ENCODE data around the gene SORL1.

The SORL1 gene

DNA sequence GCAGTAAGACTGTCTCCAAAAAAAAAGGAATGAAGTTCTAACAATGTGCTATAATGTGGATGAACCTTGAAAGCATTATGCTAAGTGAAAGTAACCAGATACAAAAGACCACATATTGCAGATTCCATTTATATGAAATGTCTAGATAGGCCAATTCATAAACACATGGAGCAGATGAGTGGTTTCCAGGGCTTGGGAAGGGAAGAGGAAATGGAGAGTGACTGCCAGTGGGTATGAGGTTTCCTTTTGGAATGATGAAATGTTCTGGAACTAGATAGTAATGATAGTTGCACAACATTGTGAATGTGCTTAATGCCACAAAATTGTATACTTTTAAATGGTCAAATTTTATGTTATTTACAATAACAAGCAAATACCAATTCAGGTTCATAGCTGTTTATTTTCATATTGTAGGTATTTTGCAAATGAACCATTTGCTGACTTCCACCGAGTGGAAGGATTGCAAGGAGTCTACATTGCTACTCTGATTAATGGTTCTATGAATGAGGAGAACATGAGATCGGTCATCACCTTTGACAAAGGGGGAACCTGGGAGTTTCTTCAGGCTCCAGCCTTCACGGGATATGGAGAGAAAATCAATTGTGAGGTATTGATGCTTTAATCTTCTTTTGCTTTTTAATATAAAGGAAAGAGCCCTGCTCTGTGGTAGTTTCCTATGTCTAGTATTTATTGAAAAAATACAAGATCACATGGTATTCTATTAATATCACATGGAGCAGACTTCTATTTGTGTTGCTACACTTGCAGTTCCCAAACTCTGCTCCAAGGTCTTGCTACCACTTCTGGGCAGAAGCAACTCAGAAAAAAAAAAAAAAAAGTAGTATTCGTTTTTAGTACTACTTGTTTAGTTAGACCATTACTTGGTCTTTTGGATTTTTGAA, 68.4 kb downstream of the SORL1 start:
- Histone ChIP-seq H3K9ac (ENCODE audit: insufficient read length) (no peak overlapping the region), H3K4me3 (no peak overlapping the region), H3K27ac (no peak overlapping the region), H3K9me3 (ENCODE audit: low read depth, low read length) (peaks cover 4% of the 10 kb centered on the region; the same call in 1 of the 2 replicates), H3K36me3 (ENCODE audit: insufficient read depth, low read length) (no peaks in the 10 kb centered on the region)
- no peak for DNase-seq (ENCODE audit: low read depth, low spot score)
- no peak for TF ChIP-seq FOXP2 (optimal IDR thresholded peaks at IDR 0.05; ENCODE audit: control extremely low read depth, extremely low read length, insufficient read depth)
- no peak for TF ChIP-seq POLR2AphosphoS5 (IDR thresholded peaks at IDR 0.05; ENCODE audit: borderline replicate concordance, low read depth, low read length)
- no peak for TF ChIP-seq EZH2 (IDR thresholded peaks at IDR 0.05)

GRCh38 chr11:121521145-121522042, 69.3 kb downstream of the SORL1 start:
- no peak overlapping the region for H3K4me3 ChIP-seq
- no peak overlapping the region for H3K27ac ChIP-seq
- peaks cover 6% of the 10 kb centered on the region; the same call in 1 of the 2 replicates for H3K9me3 ChIP-seq (ENCODE audit: low read depth, low read length)
- H3K9ac ChIP-seq (ENCODE audit: insufficient read length), result no peak overlapping the region
- H3K36me3 ChIP-seq (ENCODE audit: insufficient read depth, low read length), result no peaks in the 10 kb centered on the region
- TF ChIP-seq POLR2AphosphoS5 (IDR thresholded peaks at IDR 0.05; ENCODE audit: borderline replicate concordance, low read depth, low read length), result no peak
- no peak for TF ChIP-seq FOXP2 (optimal IDR thresholded peaks at IDR 0.05; ENCODE audit: control extremely low read depth, extremely low read length, insufficient read depth)
- no peak for TF ChIP-seq EZH2 (IDR thresholded peaks at IDR 0.05)
- no peak for DNase-seq (ENCODE audit: low read depth, low spot score)

DNA sequence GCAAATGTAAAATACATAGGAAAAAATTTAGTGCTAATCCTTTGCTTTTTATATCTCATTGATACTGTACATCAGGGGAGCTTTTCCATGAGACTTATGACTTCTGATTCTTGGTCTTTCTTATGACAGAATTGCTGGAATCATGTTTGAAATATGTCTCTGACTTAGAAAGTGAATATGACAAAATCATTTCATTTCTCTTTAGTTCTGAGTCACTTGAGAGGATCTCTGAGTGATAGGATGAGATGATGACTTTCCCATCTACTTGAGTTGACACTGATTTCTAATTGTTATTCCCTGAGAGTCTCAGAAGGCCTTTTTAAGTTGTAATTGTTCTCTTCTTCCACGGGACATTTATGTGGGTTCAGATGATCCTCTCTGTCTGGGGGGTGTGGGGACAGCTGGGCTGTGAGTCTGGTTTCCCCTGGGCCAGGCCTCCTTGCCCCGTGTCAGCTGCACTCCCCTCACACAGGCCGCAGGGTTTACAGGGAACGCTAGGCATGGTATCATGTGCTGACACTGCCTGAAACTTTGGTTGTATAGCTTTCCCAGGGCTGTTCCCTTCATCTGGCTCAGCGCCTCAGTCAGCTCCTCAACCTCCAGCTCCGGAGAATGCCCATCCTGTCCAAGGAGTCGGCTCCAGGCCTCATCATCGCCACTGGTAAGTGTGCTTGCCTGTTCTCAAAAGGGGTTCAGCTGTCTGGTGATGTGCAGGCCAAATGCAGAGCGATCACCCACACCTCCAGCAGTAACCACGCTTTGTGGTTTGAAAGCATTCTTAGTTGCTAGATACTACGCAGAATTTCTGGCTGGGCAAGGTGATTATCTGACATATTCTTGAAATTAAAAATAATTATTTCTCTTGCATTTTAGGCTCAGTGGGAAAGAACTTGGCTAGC, 70.2 kb downstream of the SORL1 start:
- Histone ChIP-seq H3K9ac (ENCODE audit: insufficient read length) (no peak overlapping the region), H3K4me3 (no peak overlapping the region), H3K9me3 (ENCODE audit: low read depth, low read length) (peaks cover 6% of the 10 kb centered on the region; the same call in 1 of the 2 replicates), H3K36me3 (ENCODE audit: insufficient read depth, low read length) (no peaks in the 10 kb centered on the region), H3K27ac (no peak overlapping the region)
- TF ChIP-seq EZH2 (IDR thresholded peaks at IDR 0.05) (no peak), POLR2AphosphoS5 (IDR thresholded peaks at IDR 0.05; ENCODE audit: borderline replicate concordance, low read depth, low read length) (no peak), FOXP2 (optimal IDR thresholded peaks at IDR 0.05; ENCODE audit: control extremely low read depth, extremely low read length, insufficient read depth) (no peak)
- no peak for DNase-seq (ENCODE audit: low read depth, low spot score)

GRCh38 chr11:121523581-121524232, 71.6 kb downstream of the SORL1 start:
- no peak overlapping the region for H3K9ac ChIP-seq (ENCODE audit: insufficient read length)
- no peak for DNase-seq (ENCODE audit: low read depth, low spot score)
- H3K27ac ChIP-seq, result no peak overlapping the region
- H3K36me3 ChIP-seq (ENCODE audit: insufficient read depth, low read length), result no peaks in the 10 kb centered on the region
- no peak overlapping the region for H3K4me3 ChIP-seq
- H3K9me3 ChIP-seq (ENCODE audit: low read depth, low read length), result peaks cover 6% of the 10 kb centered on the region; the same call in 1 of the 2 replicates
- TF ChIP-seq FOXP2 (optimal IDR thresholded peaks at IDR 0.05; ENCODE audit: control extremely low read depth, extremely low read length, insufficient read depth), result no peak
- TF ChIP-seq EZH2 (IDR thresholded peaks at IDR 0.05), result no peak
- no peak for TF ChIP-seq POLR2AphosphoS5 (IDR thresholded peaks at IDR 0.05; ENCODE audit: borderline replicate concordance, low read depth, low read length)

DNA sequence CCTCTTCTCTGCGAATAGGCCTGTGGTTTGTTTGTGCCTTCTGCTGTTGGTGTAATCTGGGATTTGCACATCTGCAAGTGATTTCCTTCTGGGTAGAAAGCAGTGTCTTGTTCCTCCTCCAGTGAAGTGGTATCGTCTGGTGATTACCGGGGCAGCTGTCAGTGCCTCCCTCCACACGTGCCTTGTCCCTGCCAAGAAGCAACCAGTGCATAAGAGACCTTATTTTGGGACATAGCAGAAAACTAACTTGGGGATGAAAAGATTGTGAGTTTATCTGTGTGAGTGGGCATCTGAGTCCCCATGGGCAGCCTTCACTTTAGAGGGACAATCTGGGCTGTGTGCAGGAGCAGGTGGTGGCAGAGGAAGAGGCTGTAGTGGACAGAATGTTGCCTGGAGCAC, 72.1 kb downstream of the SORL1 start:
- Histone ChIP-seq H3K9ac (ENCODE audit: insufficient read length) (no peak overlapping the region), H3K27ac (no peak overlapping the region), H3K4me3 (no peak overlapping the region), H3K9me3 (ENCODE audit: low read depth, low read length) (peaks cover 6% of the 10 kb centered on the region; the same call in 1 of the 2 replicates), H3K36me3 (ENCODE audit: insufficient read depth, low read length) (no peaks in the 10 kb centered on the region)
- TF ChIP-seq EZH2 (IDR thresholded peaks at IDR 0.05) (no peak), POLR2AphosphoS5 (IDR thresholded peaks at IDR 0.05; ENCODE audit: borderline replicate concordance, low read depth, low read length) (no peak), FOXP2 (optimal IDR thresholded peaks at IDR 0.05; ENCODE audit: control extremely low read depth, extremely low read length, insufficient read depth) (no peak)
- no peak for DNase-seq (ENCODE audit: low read depth, low spot score)

DNA sequence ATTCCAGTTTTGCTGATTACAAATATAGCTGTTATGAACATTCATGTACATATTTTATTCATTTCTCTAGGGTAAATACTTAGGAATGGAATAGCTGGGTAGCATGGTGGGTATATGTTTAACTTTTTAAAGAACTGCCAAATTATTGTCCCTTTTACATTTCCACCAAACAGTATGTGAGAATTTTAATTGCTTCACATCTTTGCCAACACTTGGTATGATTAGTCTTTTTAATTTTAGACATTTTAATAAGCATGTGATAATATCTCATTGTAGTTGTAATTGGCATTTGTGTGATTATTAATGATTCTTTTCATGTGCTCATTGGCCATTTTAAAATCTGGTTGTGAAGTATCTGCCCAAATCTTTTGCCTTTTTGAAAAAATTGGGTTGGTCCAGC, 73.3 kb downstream of the SORL1 start:
- DNase-seq (ENCODE audit: low read depth, low spot score), result no peak
- no peaks in the 10 kb centered on the region for H3K36me3 ChIP-seq (ENCODE audit: insufficient read depth, low read length)
- no peak overlapping the region for H3K9ac ChIP-seq (ENCODE audit: insufficient read length)
- H3K27ac ChIP-seq, result no peak overlapping the region
- H3K9me3 ChIP-seq (ENCODE audit: low read depth, low read length), result peaks cover 6% of the 10 kb centered on the region; the same call in 1 of the 2 replicates
- no peak for TF ChIP-seq EZH2 (IDR thresholded peaks at IDR 0.05)
- no peak for TF ChIP-seq POLR2AphosphoS5 (IDR thresholded peaks at IDR 0.05; ENCODE audit: borderline replicate concordance, low read depth, low read length)
- TF ChIP-seq FOXP2 (optimal IDR thresholded peaks at IDR 0.05; ENCODE audit: control extremely low read depth, extremely low read length, insufficient read depth), result no peak
- no peak overlapping the region for H3K4me3 ChIP-seq

- Histone ChIP-seq H3K4me3 (no peak overlapping the region), H3K9me3 (ENCODE audit: low read depth, low read length) (peaks cover 4% of the 10 kb centered on the region; the same call in 1 of the 2 replicates), H3K36me3 (ENCODE audit: insufficient read depth, low read length) (no peaks in the 10 kb centered on the region), H3K27ac (no peak overlapping the region), H3K9ac (ENCODE audit: insufficient read length) (no peak overlapping the region)
- TF ChIP-seq EZH2 (IDR thresholded peaks at IDR 0.05) (no peak), POLR2AphosphoS5 (IDR thresholded peaks at IDR 0.05; ENCODE audit: borderline replicate concordance, low read depth, low read length) (no peak), FOXP2 (optimal IDR thresholded peaks at IDR 0.05; ENCODE audit: control extremely low read depth, extremely low read length, insufficient read depth) (no peak)
- DNase-seq (ENCODE audit: low read depth, low spot score), result no peak
These were observed 78.1 kb downstream of the SORL1 start for GRCh38 chr11:121530257-121530656.
